ENCODE measurements around the gene PCSK7.

GRCh38 chr11:117175781-117176180, 56.1 kb downstream of the PCSK7 start:
- TF ChIP-seq CTCF (IDR thresholded peaks at IDR 0.05): no peak
- TF ChIP-seq POLR2A (IDR thresholded peaks at IDR 0.05): no peak

All from adrenal gland (tissue), 5 donors.